DMS79 treated with DMSO at 0.1 percent for 48 hours (cell line): ENCODE data around the gene RYR2.
"Not testable (repeated sequence)": the region's sequence is repeated elsewhere in the genome, so short reads cannot be mapped to it uniquely, and the experiment has no call there.

Source experiments
- DNase-seq: peaks from one replicate; lab custom pipeline; 2025; lab: John Stamatoyannopoulos, UW

RYR2 gene

DNA sequence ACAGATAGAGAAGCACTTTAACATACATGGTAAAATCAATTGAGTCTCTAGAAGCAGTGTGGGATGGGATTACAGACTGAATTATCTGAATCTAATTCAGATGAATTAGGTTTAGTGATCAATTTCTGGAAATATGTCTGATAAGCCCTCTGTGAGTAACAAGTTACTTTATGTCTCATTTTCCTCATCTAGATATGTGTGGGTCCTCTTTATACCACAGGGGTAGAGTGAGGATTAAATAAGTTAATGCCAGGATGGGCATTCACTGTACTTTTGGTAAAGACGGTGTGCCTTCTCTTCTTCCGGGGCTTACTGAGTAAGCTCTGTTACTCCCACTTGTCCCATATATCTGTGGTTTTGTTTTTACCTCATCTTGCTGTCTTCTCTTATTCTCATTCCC lies 225.8 kb downstream of the RYR2 start:
- no peak for DNase-seq

GRCh38 chr1:237269938-237270337 lies 228.0 kb downstream of the RYR2 start:
- no peak for DNase-seq

DNA sequence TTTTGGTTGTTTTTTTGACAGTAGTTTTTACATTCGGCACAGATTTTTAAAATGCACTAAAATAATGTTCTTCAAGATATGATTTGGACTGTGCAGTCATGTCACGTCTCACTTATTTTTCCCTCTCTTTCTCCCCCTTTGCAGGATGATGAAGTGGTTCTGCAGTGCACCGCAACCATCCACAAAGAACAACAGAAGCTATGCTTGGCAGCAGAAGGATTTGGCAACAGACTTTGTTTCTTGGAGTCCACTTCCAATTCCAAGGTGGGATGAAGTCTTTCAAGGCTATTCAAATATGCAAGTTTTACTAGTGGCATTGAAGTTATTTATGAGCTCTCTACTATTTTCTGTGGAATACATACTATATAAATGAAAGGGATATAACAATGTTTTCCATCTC lies 228.4 kb downstream of the RYR2 start:
- DNase-seq, result no peak

DNA sequence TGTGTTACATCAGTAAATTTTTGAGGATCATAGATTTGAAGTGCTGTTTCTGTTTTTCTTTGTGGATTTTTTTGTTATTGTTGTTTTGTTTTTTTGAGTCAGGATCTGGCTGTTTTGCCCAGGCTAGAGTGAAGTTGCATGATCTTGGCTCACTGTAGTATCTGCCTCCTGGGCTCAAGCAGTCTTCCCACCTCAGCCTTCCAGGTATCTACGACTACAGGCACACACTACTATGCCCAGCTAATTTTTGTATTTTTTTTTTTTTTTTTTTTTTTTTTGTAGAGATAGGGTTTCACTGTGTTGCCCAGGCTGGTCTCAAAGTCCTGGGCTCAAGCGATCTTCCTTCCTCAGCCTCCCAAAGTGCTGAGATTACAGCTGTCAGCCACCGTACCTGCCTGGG lies 236.0 kb downstream of the RYR2 start:
- DNase-seq, result not testable (repeated sequence)

DNA sequence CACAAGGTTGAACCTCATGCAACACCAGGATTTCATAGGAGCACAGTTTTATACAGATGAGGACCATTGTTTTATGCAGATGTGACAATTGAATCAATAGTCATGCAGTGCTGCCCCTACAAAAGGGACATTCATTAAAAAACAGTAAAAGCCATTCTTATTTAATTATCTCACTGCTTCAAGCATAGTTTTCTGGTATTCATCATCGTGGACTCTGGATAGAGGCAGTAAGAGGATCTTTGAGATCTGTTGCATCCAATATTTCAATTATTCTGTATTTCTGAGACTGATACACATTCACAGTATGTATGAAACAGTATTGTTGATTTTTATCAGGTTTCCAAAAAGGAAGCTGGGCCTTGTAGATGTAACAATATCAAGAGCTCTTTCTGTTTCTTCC lies 237.6 kb downstream of the RYR2 start:
- no peak for DNase-seq

GRCh38 chr1:237281481-237281880 lies 239.5 kb downstream of the RYR2 start:
- no peak for DNase-seq

- DNase-seq, result no peak
Measured at GRCh38 chr1:237282208-237282783, 240.3 kb downstream of the RYR2 start.

GRCh38 chr1:237287876-237288521 lies 246.0 kb downstream of the RYR2 start:
- DNase-seq, result no peak

DNA sequence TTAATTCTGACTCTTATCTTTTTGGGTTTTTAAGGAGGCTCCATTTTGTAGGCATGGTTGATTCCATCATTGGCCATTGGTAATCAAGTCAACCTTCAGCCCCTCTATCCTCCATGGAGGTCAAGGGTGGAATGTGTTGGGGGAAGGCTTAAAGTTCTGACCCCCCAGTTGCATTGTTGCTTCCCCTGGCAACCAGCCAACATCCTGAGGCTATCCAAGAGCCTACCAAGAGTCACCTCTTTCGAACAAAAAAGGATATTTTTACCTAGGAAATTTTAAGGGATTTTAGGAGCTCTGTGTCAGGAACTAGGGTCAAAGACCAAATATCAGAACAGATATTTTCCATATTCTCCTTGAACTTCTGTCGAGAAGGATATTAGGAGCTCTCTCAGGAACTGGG lies 251.8 kb downstream of the RYR2 start:
- DNase-seq, result no peak

- DNase-seq, result no peak
Measured at GRCh38 chr1:237296861-237297260, 254.9 kb downstream of the RYR2 start.

- DNase-seq, result no peak
Measured at GRCh38 chr1:237300642-237301041, 258.7 kb downstream of the RYR2 start.

DNA sequence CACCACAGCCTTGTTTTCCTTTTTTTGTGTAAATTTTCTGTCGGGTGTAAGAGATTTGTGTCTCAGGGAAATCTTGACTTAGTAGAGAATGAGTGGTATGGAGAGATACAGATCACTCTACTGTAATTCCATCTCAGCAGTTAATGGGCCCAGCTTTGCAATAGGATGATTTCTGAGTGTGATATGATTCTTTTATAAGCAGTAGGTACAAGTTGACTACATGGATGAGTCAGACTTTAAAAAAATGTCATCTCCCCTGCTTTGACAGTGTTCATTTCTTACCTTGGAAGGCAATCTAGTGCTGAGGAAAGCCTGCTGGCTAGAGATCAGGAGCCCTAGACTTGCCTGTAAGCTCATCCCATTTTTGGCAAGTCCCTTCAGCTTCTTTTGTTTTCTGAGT lies 261.9 kb downstream of the RYR2 start:
- DNase-seq, result no peak

DNA sequence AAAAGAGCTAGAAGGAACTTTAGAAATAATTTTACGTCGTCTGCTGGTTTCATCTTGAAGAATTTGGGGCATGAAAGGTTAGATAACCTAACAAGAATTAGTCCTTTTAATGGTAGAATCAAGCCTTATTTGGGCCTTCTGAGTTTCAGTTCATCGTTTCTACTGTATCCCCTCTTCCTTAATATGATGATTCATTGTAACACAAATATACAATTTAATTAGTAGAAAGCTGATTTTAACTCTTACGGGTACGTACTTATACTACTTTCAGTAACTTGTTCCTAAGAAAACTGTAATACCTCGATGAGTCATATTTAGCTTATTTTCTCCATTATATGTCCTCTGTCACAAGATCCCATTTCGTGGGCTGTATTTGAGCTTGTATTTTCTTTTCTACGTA lies 264.7 kb downstream of the RYR2 start:
- no peak for DNase-seq

DNA sequence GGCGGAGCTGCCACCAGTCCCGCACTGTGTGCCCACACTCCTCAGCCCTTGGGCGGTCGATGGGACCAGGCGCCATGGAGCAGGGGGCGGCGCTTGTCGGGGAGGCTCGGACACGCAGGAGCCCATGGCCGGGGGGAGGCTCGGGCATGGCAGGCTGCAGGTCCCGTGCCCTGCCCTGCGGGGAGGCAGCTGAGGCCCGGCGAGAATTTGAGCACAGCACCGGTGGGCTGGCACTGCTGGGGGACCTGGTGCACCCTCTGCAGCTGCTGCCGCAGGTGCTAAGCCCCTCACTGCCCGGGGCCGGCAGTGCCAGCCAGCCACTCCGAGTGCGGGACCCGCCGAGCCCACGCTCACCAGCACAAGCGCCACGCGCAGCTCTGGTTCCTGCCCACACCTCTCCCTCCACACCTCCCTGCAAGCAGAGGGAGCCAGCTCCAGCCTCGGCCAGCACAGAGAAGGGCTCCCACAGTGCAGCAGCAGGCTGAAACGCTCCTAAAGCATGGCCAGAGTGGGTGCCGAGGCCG lies 267.7 kb downstream of the RYR2 start:
- DNase-seq, result no peak

- no peak for DNase-seq
Measured at GRCh38 chr1:237316352-237316751, 274.4 kb downstream of the RYR2 start.

- no peak for DNase-seq
Measured at GRCh38 chr1:237318748-237319147, 276.8 kb downstream of the RYR2 start.

- no peak for DNase-seq
Measured at GRCh38 chr1:237320890-237321289, 278.9 kb downstream of the RYR2 start.

GRCh38 chr1:237324226-237324625 lies 282.2 kb downstream of the RYR2 start:
- no peak for DNase-seq

DNA sequence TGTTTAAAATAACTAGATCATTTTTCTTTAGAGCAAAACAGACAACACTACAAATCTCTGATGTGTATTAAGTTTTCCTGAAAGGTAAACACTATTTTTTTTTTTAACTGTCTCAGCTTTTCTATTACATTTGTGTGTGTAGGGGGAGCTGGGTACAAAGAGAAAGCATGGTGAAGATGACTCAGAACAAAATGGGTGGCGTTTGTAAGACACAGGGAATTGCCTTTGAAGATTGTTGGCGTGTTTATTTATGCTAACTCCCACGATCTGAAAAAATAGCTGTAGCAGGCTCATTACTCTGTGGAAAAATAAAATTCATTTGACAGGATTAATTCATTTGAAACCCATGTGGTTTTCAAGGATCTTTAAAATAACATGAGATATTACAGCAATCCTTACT lies 285.1 kb downstream of the RYR2 start:
- no peak for DNase-seq

- DNase-seq, result no peak
Measured at GRCh38 chr1:237340892-237341291, 298.9 kb downstream of the RYR2 start.

- no peak for DNase-seq
Measured at GRCh38 chr1:237341391-237341790, 299.4 kb downstream of the RYR2 start.

- no peak for DNase-seq
Measured at GRCh38 chr1:237342730-237343129, 300.7 kb downstream of the RYR2 start.

- no peak for DNase-seq
Measured at GRCh38 chr1:237352747-237353146, 310.8 kb downstream of the RYR2 start.

- no peak for DNase-seq
Measured at GRCh38 chr1:237353918-237354317, 311.9 kb downstream of the RYR2 start.
